ENCODE data around the gene WWC2. TPM values are rescaled to one million over a fixed set of nuclear protein-coding genes. Genes with fewer than 3 reads are reported as not detected.

Gene WWC2
- total and polyA plus RNA-seq, 9 donors, result 9.4 to 43.0 (median 32.5) TPM

DNA sequence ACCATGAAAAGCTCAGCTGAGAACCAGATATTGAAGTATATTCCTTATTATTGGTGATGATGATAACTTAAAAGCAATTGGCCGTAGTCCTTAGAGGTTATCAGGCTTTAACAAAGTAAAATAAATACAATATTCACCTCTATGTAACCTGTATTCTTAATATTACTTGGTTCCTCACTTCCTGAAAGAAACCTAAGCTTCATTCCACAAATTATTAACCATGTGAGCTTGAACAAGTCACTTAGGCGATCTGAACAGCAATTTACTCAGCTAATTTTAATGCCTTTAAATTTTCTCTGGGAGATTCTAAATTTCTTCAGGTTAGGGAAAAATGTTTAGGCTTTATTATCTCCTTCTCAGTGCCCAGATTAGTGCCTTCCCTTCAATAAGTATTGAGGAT lies 151.8 kb downstream of the WWC2 start:
- Histone ChIP-seq H3K4me3 (no peak overlapping the region), H3K27ac (no peak overlapping the region), H3K4me1 (ENCODE audit: insufficient read depth) (peaks cover 2% of the 10 kb centered on the region), H3K9me3 (no peaks in the 10 kb centered on the region), H3K27me3 (no peaks in the 10 kb centered on the region), H3K36me3 (no peaks in the 10 kb centered on the region)
- 96 to 97% (median 96%) methylated on average over 2 of the region's 2 CpGs for WGBS, 3 donors
- TF ChIP-seq EP300 (IDR thresholded peaks at IDR 0.05), result no peak
- no peak for TF ChIP-seq POLR2A (IDR thresholded peaks at IDR 0.05)
- TF ChIP-seq, protein P1, sequence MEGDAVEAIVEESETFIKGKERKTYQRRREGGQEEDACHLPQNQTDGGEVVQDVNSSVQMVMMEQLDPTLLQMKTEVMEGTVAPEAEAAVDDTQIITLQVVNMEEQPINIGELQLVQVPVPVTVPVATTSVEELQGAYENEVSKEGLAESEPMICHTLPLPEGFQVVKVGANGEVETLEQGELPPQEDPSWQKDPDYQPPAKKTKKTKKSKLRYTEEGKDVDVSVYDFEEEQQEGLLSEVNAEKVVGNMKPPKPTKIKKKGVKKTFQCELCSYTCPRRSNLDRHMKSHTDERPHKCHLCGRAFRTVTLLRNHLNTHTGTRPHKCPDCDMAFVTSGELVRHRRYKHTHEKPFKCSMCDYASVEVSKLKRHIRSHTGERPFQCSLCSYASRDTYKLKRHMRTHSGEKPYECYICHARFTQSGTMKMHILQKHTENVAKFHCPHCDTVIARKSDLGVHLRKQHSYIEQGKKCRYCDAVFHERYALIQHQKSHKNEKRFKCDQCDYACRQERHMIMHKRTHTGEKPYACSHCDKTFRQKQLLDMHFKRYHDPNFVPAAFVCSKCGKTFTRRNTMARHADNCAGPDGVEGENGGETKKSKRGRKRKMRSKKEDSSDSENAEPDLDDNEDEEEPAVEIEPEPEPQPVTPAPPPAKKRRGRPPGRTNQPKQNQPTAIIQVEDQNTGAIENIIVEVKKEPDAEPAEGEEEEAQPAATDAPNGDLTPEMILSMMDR (IDR thresholded peaks at IDR 0.05), result no peak
- intact Hi-C loops (cut with DNase I), result loop anchor here in 3 of 4 donors (5.0 to 10.0 kb wide), 2 partner anchors 179 to 316 kb away; no protein-coding TSS in a partner anchor
- no peak for DNase-seq

DNA sequence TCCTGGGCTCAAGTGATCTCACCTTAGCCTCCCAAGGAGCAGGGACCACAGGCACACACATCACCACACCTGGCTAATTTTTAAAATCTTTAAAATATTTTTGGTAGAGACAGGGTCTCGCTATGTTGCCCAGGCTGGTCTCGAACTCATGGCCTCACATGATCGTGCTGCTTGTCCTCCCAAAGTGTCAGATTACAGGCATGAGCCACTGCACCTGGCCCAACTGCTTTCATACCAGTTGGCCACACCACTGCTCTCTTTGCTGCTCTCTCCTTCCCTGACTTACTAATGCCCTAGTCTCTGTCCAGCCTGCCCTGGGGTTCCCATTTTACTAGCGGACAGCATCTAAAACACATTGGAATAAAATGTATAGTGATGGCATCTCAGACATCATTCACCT lies 153.9 kb downstream of the WWC2 start:
- intact Hi-C loops (cut with DNase I), result loop anchor here in 3 of 4 donors (5.0 to 10.0 kb wide), 2 partner anchors 181 to 318 kb away; no protein-coding TSS in a partner anchor
- no peak for TF ChIP-seq EP300 (IDR thresholded peaks at IDR 0.05)
- TF ChIP-seq, protein P1 (IDR thresholded peaks at IDR 0.05), result no peak
- no peak for TF ChIP-seq POLR2A (IDR thresholded peaks at IDR 0.05)
- WGBS, 3 donors, result 75 to 87% (median 75%) methylated on average over 4 of the region's 4 CpGs
- no peaks in the 10 kb centered on the region for H3K27me3 ChIP-seq
- H3K4me1 ChIP-seq (ENCODE audit: insufficient read depth), result peaks cover 2% of the 10 kb centered on the region
- no peaks in the 10 kb centered on the region for H3K9me3 ChIP-seq
- H3K27ac ChIP-seq, result no peak overlapping the region
- H3K4me3 ChIP-seq, result no peak overlapping the region
- no peaks in the 10 kb centered on the region for H3K36me3 ChIP-seq
- DNase-seq, result no peak

DNA sequence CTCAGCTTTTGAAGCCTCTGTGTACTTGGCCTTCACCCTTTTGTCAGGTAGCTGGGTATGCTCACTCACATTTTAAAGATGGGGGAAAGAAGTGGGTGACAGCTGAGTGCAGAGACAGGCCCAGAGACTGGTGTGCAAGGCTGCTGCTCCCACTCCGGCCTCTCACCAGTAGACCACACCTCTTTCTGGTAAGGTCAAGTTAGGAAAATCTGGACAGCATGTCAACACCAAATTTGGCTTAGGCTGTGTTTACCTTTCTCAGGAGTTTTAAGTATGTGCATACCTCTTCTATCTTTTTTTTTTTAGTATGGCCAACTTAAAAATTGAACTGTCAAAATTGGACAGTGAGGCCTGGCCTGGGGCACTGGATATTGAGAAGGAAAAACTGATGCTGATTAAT lies 154.4 kb downstream of the WWC2 start:
- Histone ChIP-seq H3K27ac (no peak overlapping the region), H3K9me3 (no peaks in the 10 kb centered on the region), H3K36me3 (no peaks in the 10 kb centered on the region), H3K4me3 (no peak overlapping the region), H3K27me3 (no peaks in the 10 kb centered on the region), H3K4me1 (ENCODE audit: insufficient read depth) (peaks cover 2% of the 10 kb centered on the region)
- WGBS, 3 donors, result 60 to 76% (median 76%) methylated on average over 1 of the region's 1 CpG
- TF ChIP-seq POLR2A (IDR thresholded peaks at IDR 0.05), result no peak
- TF ChIP-seq EP300 (IDR thresholded peaks at IDR 0.05), result no peak
- TF ChIP-seq, protein P1 (IDR thresholded peaks at IDR 0.05), result no peak
- no peak for DNase-seq
- intact Hi-C loops (cut with DNase I), result loop anchor here in 3 of 4 donors (5.0 to 10.0 kb wide), 2 partner anchors 181 to 319 kb away; no protein-coding TSS in a partner anchor

DNA sequence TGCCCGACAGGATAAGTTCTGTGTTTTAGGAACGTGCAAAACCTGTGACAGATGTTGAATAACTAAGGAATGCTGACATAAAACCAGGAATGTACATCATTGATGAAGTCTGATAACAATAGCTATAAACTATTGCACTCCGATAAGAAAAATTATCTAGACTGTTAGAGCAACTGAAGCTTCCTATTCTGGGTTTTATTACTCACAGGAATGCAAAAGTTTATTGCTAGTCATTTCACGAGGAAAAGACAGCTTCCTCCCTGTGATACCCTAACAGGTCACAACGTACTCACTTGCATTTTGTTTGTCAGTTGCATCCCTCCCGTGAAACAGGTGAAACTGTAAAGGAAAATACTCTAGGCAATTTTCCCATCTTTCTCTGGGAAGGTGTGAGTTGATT lies 155.1 kb downstream of the WWC2 start:
- 29 to 42% (median 30%) methylated on average over 6 of the region's 6 CpGs for WGBS, 3 donors
- no peak overlapping the region for H3K27ac ChIP-seq
- no peaks in the 10 kb centered on the region for H3K27me3 ChIP-seq
- peaks cover 2% of the 10 kb centered on the region for H3K4me1 ChIP-seq (ENCODE audit: insufficient read depth)
- TF ChIP-seq EP300 (IDR thresholded peaks at IDR 0.05) (no peak), POLR2A (IDR thresholded peaks at IDR 0.05) (no peak)
- TF ChIP-seq, protein P1 (IDR thresholded peaks at IDR 0.05), result no peak
- intact Hi-C loops (cut with DNase I), result loop anchor here in 3 of 4 donors (5.0 to 10.0 kb wide), 2 partner anchors 182 to 319 kb away; no protein-coding TSS in a partner anchor
- H3K4me3 ChIP-seq, result no peak overlapping the region
- H3K9me3 ChIP-seq, result no peaks in the 10 kb centered on the region
- no peak for DNase-seq
- no peaks in the 10 kb centered on the region for H3K36me3 ChIP-seq
